ENCODE data around the gene AIFM3. TPM values are rescaled to one million over a fixed set of nuclear protein-coding genes. Genes with fewer than 3 reads are reported as not detected.

The AIFM3 gene
- total and polyA plus RNA-seq, 2 donors: 0.57 to 3.3 TPM

- no peak for DNase-seq (ENCODE audit: low read depth in 6 of 9, low spot score in 9 of 9)
- Histone ChIP-seq H3K27ac (ENCODE audit: low read depth in 1 of 2, low read length in 1 of 2) (no peak overlapping the region), H3K27me3 (ENCODE audit: control insufficient read depth in 2 of 2, insufficient read depth in 1 of 2, low read length in 1 of 2) (peaks cover 33 to 80% of the 10 kb centered on the region in 2 donors), H3K36me3 (ENCODE audit: control insufficient read depth in 2 of 2, insufficient read depth in 2 of 2, low read length in 1 of 2) (no peaks in the 10 kb centered on the region), H3K4me3 (ENCODE audit: low read length in 2 of 2) (no peak overlapping the region), H3K9me3 (ENCODE audit: control insufficient read depth in 2 of 2, insufficient read depth in 1 of 2, low read length in 1 of 2) (no peaks in the 10 kb centered on the region), H3K4me1 (ENCODE audit: control insufficient read depth in 2 of 2, insufficient read depth in 2 of 2, low read length in 2 of 2) (peaks cover 0 to 6% of the 10 kb centered on the region in 2 donors)
- WGBS: 98% methylated on average over 6 of the region's 6 CpGs
Observed at GRCh38 chr22:20962491-20962945, 4.5 kb upstream of the AIFM3 start.

DNA sequence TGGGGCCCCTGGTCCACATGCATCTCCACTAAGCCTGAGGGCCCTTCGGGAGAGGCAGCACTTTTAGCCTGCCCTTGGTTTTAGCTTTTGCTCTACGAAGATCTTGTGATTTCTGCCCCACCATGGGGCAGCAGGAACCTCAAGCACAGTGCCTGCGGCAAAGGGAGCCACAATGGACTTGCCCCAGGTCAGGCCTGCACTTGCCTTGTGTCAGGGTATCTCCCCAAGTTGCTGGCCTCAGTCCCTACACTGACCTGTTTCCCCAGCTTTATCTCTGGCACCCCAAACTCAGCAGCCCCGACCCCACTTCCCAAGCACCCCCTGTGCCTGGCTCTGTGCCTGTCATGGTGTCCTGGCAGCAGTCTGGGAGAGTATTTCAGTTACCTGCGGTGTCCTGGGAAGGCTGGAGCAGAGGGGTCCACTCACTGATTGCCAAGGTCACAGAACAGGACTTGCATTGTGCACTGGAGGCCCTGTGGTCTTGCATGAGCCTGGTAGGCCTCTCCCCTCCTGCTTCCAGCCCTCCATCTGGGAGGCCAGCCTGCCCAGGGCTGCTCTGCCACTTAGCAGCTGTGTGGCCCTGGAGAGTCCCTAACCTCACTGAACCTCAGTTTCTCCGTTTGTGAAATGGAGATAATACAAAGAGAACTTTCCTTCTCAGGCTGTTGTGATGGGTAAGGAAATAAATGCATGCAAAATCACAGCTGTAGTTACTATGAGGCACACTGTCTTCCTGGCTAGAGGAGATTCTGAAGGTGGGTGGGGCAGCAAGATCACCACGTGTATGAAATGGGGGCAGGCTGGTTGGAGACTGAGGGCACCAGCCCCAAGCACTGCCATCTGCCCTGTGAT is 3.6 kb upstream of the AIFM3 start:
- H3K27me3 ChIP-seq (ENCODE audit: control insufficient read depth in 2 of 2, insufficient read depth in 1 of 2, low read length in 1 of 2): peaks cover 26 to 76% of the 10 kb centered on the region in 2 donors
- H3K9me3 ChIP-seq (ENCODE audit: control insufficient read depth in 2 of 2, insufficient read depth in 1 of 2, low read length in 1 of 2): no peaks in the 10 kb centered on the region
- no peaks in the 10 kb centered on the region for H3K36me3 ChIP-seq (ENCODE audit: control insufficient read depth in 2 of 2, insufficient read depth in 2 of 2, low read length in 1 of 2)
- DNase-seq (ENCODE audit: low read depth in 6 of 9, low spot score in 9 of 9): no peak
- 90% methylated on average over 7 of the region's 7 CpGs for WGBS
- no peak overlapping the region for H3K27ac ChIP-seq (ENCODE audit: low read depth in 1 of 2, low read length in 1 of 2)
- H3K4me1 ChIP-seq (ENCODE audit: control insufficient read depth in 2 of 2, insufficient read depth in 2 of 2, low read length in 2 of 2): peaks cover 0 to 6% of the 10 kb centered on the region in 2 donors
- no peak overlapping the region for H3K4me3 ChIP-seq (ENCODE audit: low read length in 2 of 2)

DNA sequence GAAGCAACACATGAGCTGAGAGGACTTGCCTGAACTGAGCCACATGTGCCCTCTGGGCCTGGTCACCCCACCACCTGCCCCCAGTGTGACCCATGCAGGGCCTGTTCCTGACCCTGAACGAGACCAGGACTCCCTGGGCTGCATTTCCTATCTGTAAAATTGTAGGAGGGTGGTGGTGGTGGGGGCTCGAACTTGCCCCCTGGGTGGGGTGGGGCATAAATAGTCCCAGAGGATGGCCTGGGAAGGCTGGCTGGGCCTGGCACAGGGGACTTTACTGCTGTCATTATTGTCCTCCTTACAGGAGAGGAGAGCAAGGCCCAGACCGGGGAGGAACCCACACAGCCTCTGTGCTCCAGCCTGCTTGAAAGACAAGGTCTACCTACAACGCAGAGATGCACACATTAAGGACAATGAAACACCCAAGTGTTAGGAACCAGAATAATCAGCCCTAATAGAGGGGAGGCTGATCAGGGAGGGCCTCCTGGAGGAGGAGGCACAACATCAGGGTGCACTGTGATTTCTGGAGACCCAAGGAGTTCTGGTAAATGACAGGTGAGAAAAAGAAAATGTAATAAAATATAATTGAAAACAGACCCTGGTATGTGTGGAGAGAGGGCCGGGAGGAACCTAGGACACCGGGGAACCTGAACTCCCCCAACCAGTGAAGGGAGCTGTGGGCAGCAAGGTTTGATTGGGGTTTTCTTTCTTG is 2.8 kb upstream of the AIFM3 start:
- Histone ChIP-seq H3K27ac (ENCODE audit: low read depth in 1 of 2, low read length in 1 of 2) (no peak overlapping the region), H3K36me3 (ENCODE audit: control insufficient read depth in 2 of 2, insufficient read depth in 2 of 2, low read length in 1 of 2) (no peaks in the 10 kb centered on the region), H3K9me3 (ENCODE audit: control insufficient read depth in 2 of 2, insufficient read depth in 1 of 2, low read length in 1 of 2) (no peaks in the 10 kb centered on the region), H3K27me3 (ENCODE audit: control insufficient read depth in 2 of 2, insufficient read depth in 1 of 2, low read length in 1 of 2) (peaks cover 23 to 68% of the 10 kb centered on the region in 2 donors), H3K4me1 (ENCODE audit: control insufficient read depth in 2 of 2, insufficient read depth in 2 of 2, low read length in 2 of 2) (peaks cover 0 to 6% of the 10 kb centered on the region in 2 donors), H3K4me3 (ENCODE audit: low read length in 2 of 2) (peak overlapping the region in 1 of 2 donors; percentile 33)
- no peak for DNase-seq (ENCODE audit: low read depth in 6 of 9, low spot score in 9 of 9)
- 65% methylated on average over 6 of the region's 6 CpGs for WGBS

GRCh38 chr22:20964799-20965103 is 2.3 kb upstream of the AIFM3 start:
- Histone ChIP-seq H3K9me3 (ENCODE audit: control insufficient read depth in 2 of 2, insufficient read depth in 1 of 2, low read length in 1 of 2) (no peaks in the 10 kb centered on the region), H3K4me1 (ENCODE audit: control insufficient read depth in 2 of 2, insufficient read depth in 2 of 2, low read length in 2 of 2) (peaks cover 0 to 6% of the 10 kb centered on the region in 2 donors), H3K4me3 (ENCODE audit: low read length in 2 of 2) (peak overlapping the region in 1 of 2 donors; percentile 33), H3K36me3 (ENCODE audit: control insufficient read depth in 2 of 2, insufficient read depth in 2 of 2, low read length in 1 of 2) (no peaks in the 10 kb centered on the region), H3K27me3 (ENCODE audit: control insufficient read depth in 2 of 2, insufficient read depth in 1 of 2, low read length in 1 of 2) (peaks cover 23 to 65% of the 10 kb centered on the region in 2 donors), H3K27ac (ENCODE audit: low read depth in 1 of 2, low read length in 1 of 2) (no peak overlapping the region)
- no peak for DNase-seq (ENCODE audit: low read depth in 6 of 9, low spot score in 9 of 9)
- WGBS: under 1% methylated on average over 28 of the region's 28 CpGs

- Histone ChIP-seq H3K4me3 (ENCODE audit: low read length in 2 of 2) (peak overlapping the region in 1 of 2 donors; percentile 33), H3K36me3 (ENCODE audit: control insufficient read depth in 2 of 2, insufficient read depth in 2 of 2, low read length in 1 of 2) (no peaks in the 10 kb centered on the region), H3K27me3 (ENCODE audit: control insufficient read depth in 2 of 2, insufficient read depth in 1 of 2, low read length in 1 of 2) (peaks cover 23 to 59% of the 10 kb centered on the region in 2 donors), H3K9me3 (ENCODE audit: control insufficient read depth in 2 of 2, insufficient read depth in 1 of 2, low read length in 1 of 2) (no peaks in the 10 kb centered on the region), H3K4me1 (ENCODE audit: control insufficient read depth in 2 of 2, insufficient read depth in 2 of 2, low read length in 2 of 2) (peaks cover 0 to 6% of the 10 kb centered on the region in 2 donors), H3K27ac (ENCODE audit: low read depth in 1 of 2, low read length in 1 of 2) (no peak overlapping the region)
- 15% methylated on average over 61 of the region's 65 CpGs for WGBS
- no peak for DNase-seq (ENCODE audit: low read depth in 6 of 9, low spot score in 9 of 9)
Observed at GRCh38 chr22:20965104-20965887, 1.8 kb upstream of the AIFM3 start.

- no peaks in the 10 kb centered on the region for H3K9me3 ChIP-seq (ENCODE audit: control insufficient read depth in 2 of 2, insufficient read depth in 1 of 2, low read length in 1 of 2)
- peaks cover 0 to 6% of the 10 kb centered on the region in 2 donors for H3K4me1 ChIP-seq (ENCODE audit: control insufficient read depth in 2 of 2, insufficient read depth in 2 of 2, low read length in 2 of 2)
- peaks cover 23 to 55% of the 10 kb centered on the region in 2 donors for H3K27me3 ChIP-seq (ENCODE audit: control insufficient read depth in 2 of 2, insufficient read depth in 1 of 2, low read length in 1 of 2)
- H3K27ac ChIP-seq (ENCODE audit: low read depth in 1 of 2, low read length in 1 of 2): no peak overlapping the region
- no peak for DNase-seq (ENCODE audit: low read depth in 6 of 9, low spot score in 9 of 9)
- 90% methylated on average over 13 of the region's 13 CpGs for WGBS
- H3K4me3 ChIP-seq (ENCODE audit: low read length in 2 of 2): no peak overlapping the region
- no peaks in the 10 kb centered on the region for H3K36me3 ChIP-seq (ENCODE audit: control insufficient read depth in 2 of 2, insufficient read depth in 2 of 2, low read length in 1 of 2)
Observed at GRCh38 chr22:20965888-20966855, 883 bp upstream of the AIFM3 start.

DNA sequence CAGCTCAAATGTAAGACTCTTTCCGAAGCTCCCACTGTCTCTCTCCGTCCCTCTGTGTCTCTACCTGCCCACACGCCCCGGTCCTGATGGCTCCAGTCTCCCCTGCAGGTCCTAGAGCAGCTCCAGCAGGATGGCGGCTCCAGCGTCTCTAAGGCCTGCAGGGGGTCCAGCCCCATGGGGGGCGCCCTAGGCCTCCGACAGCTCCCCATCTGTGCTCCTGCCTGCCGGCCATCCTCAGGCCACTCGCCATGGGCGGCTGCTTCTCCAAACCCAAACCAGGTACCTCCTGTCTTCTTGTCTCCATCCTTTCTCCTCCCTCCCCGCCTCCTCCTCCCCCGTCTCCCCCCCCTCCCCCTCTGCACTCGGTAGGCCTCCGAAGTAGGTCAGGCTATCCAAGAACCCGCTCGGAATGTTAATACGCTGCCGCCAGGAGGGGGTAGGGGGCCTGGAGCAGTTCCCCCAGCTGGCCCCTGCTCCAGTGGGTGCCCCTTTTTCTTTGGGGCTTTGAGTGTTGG is 699 bp downstream of the AIFM3 start:
- Histone ChIP-seq H3K36me3 (ENCODE audit: control insufficient read depth in 2 of 2, insufficient read depth in 2 of 2, low read length in 1 of 2) (no peaks in the 10 kb centered on the region), H3K27ac (ENCODE audit: low read depth in 1 of 2, low read length in 1 of 2) (no peak overlapping the region), H3K4me3 (ENCODE audit: low read length in 2 of 2) (no peak overlapping the region), H3K9me3 (ENCODE audit: control insufficient read depth in 2 of 2, insufficient read depth in 1 of 2, low read length in 1 of 2) (no peaks in the 10 kb centered on the region), H3K27me3 (ENCODE audit: control insufficient read depth in 2 of 2, insufficient read depth in 1 of 2, low read length in 1 of 2) (peaks cover 23 to 55% of the 10 kb centered on the region in 2 donors), H3K4me1 (ENCODE audit: control insufficient read depth in 2 of 2, insufficient read depth in 2 of 2, low read length in 2 of 2) (peaks cover 0 to 6% of the 10 kb centered on the region in 2 donors)
- DNase-seq (ENCODE audit: low read depth in 6 of 9, low spot score in 9 of 9): no peak
- 84% methylated on average over 19 of the region's 19 CpGs for WGBS
